ENCODE data around the gene F12.
A peak's percentile ranks its signal among the peaks of the same experiment; 100 is the strongest.

Gene F12

GRCh38 chr5:177393990-177394389 lies 15.4 kb downstream of the F12 start:
- TF ChIP-seq, protein P1, sequence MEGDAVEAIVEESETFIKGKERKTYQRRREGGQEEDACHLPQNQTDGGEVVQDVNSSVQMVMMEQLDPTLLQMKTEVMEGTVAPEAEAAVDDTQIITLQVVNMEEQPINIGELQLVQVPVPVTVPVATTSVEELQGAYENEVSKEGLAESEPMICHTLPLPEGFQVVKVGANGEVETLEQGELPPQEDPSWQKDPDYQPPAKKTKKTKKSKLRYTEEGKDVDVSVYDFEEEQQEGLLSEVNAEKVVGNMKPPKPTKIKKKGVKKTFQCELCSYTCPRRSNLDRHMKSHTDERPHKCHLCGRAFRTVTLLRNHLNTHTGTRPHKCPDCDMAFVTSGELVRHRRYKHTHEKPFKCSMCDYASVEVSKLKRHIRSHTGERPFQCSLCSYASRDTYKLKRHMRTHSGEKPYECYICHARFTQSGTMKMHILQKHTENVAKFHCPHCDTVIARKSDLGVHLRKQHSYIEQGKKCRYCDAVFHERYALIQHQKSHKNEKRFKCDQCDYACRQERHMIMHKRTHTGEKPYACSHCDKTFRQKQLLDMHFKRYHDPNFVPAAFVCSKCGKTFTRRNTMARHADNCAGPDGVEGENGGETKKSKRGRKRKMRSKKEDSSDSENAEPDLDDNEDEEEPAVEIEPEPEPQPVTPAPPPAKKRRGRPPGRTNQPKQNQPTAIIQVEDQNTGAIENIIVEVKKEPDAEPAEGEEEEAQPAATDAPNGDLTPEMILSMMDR (IDR thresholded peaks at IDR 0.05; ENCODE audit: low read depth, low read length) = no peak
- no peak for DNase-seq (ENCODE audit: low read depth, low spot score)
- H3K4me3 ChIP-seq (ENCODE audit: low read depth, low read length) = no peak overlapping the region
- in situ Hi-C loops (cut with HindIII; ENCODE audit: low sequenced_read_pairs) = no loop called here

- TF ChIP-seq, protein P1 (IDR thresholded peaks at IDR 0.05; ENCODE audit: low read depth, low read length) = no peak
- no peak for DNase-seq (ENCODE audit: low read depth, low spot score)
- in situ Hi-C loops (cut with HindIII; ENCODE audit: low sequenced_read_pairs) = no loop called here
- H3K4me3 ChIP-seq (ENCODE audit: low read depth, low read length) = no peak overlapping the region
Observed at GRCh38 chr5:177393206-177393765, 16.1 kb downstream of the F12 start.

GRCh38 chr5:177392765-177393164 lies 16.6 kb downstream of the F12 start:
- TF ChIP-seq, protein P1 (IDR thresholded peaks at IDR 0.05; ENCODE audit: low read depth, low read length) = no peak
- H3K4me3 ChIP-seq (ENCODE audit: low read depth, low read length) = no peak overlapping the region
- in situ Hi-C loops (cut with HindIII; ENCODE audit: low sequenced_read_pairs) = no loop called here
- DNase-seq (ENCODE audit: low read depth, low spot score) = no peak

DNA sequence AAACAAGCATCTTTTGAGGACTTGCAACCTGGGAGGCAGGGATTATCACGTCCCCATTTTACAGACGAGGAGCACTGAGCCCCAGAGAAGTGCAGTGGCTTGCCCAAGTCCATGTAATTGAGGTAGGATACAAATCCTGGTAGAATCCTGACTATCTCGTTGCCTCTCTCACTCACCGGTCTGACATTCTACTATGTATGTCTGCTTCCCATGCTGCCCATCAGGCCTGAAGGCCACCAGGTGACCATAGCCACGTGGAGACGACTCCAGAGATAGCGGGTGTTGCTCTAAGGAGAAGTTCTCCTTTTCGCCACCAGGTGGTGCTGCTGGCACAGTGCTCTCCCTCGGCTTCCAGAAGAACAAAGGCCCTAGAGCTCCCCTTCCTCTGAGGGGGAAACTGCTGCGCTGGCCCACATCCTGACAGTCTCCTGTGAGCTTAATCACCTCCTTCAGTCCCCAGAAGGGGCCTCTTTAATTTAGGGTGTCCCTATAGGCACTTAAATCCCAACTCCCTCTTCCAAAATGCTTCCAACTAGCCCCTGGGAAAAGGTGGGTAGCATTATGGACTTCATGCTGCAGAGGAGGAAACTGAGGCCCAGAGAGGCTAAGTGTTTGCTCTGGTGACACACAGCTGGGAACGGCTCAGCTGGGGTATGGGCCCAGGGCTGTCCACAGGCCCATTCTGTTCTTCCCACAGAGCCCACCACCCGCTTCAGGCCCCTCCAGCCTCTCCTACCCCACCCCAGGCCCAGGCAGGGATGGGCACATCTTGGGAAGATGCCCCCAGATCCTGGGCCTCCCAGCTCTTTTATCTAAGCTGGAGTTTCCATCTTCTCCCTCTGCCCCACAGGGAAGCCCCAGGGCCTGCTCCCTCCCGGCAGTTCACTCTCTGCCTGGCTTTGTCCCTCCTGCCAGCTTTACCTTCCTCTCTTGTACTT lies 18.7 kb downstream of the F12 start:
- H3K4me3 ChIP-seq (ENCODE audit: low read depth, low read length) = no peak overlapping the region
- in situ Hi-C loops (cut with HindIII; ENCODE audit: low sequenced_read_pairs) = no loop called here
- TF ChIP-seq, protein P1 (IDR thresholded peaks at IDR 0.05; ENCODE audit: low read depth, low read length) = peak; percentile 90
- peak; percentile 82 for DNase-seq (ENCODE audit: low read depth, low spot score)

DNA sequence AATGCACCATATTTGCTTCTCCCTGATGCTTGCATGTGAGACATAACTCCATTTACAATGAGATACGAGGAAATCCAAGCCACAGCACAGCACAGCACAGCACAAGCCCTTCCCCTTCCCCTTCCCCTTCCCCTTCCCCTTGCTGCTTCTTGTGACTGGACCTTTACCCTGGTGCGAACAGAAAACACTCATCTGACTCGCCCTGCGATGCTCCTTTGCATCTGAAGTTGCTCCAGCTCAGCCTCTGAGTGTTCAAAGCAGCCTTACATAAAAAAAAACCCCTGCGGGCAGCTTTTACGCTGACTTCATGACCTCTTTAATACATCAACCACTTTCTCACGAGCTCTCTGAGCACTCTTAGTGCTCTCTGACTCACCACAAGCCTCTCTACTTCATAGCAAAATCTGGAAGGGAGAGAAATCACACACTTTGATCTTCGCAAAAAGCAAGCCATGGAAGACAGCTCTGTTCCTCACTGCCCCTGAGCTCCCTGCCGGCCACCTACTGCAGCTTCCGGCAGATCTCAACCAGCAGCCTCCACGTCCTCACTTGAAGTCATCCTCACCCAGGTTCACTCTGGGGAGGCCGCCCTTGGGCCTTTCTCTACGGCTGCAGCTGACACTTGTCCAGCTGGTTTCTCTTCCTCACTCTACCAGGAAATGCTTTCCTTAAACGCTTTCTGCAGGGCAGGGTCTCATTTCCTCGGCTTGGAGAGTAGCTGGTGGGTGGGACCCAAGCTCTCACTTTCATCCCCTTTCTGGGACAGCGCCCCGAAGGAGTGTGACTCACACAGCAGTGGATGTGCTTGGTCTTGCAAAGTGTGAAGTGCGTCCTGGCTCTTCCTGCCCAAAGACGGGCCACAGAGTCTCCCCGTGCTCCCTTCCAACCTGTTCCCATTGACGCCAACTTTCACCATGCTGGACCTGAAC lies 19.9 kb downstream of the F12 start:
- DNase-seq (ENCODE audit: low read depth, low spot score) = peak; percentile 94
- in situ Hi-C loops (cut with HindIII; ENCODE audit: low sequenced_read_pairs) = no loop called here
- TF ChIP-seq, protein P1 (IDR thresholded peaks at IDR 0.05; ENCODE audit: low read depth, low read length) = no peak
- H3K4me3 ChIP-seq (ENCODE audit: low read depth, low read length) = no peak overlapping the region

DNA sequence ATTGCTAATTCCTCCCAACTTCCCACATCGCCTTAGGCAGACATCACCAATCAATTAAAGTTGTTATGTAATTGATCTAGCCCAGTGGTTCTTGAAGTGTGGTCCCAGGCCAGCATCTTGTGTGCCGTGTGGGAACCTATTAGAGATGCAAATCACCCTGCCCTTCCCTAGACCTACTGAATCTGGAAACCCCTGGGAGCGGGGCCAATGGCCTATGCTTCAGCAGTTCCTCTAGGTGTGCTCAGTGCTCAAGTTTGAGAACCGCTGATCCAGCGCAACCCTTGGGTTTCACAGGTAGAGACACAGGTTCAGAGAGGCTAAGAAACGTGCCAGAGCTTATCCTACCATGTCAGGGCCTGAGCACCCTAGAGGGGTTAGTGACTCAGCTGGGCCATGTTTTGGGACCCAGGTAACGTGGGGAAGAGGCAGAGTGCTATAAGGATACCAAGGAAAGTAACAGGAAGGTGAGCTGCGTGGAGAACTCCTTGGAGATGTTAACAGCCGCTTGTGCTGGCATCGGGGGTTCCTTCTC lies 20.8 kb downstream of the F12 start:
- TF ChIP-seq, protein P1 (IDR thresholded peaks at IDR 0.05; ENCODE audit: low read depth, low read length) = no peak
- no peak for DNase-seq (ENCODE audit: low read depth, low spot score)
- in situ Hi-C loops (cut with HindIII; ENCODE audit: low sequenced_read_pairs) = no loop called here
- no peak overlapping the region for H3K4me3 ChIP-seq (ENCODE audit: low read depth, low read length)
